Stomach (tissue), 9 donors: ENCODE results near the gene BPIFB1. TPM values are rescaled to one million over a fixed set of nuclear protein-coding genes. Genes with fewer than 3 reads are reported as not detected.
A peak's percentile ranks its signal among the peaks of the same experiment; 100 is the strongest.

ENCODE experiments used
- DNase-seq, 2 donors: peaks; one replicate each; pipeline versions ENCODE4 v3.0.0 to v3.0.0-alpha.2; 2013 to 2019
- H3K27ac ChIP-seq, 5 donors: fragments of 200-600 bp in 4 of 5; sonication (generic) in 4 of 5; one replicate each; pipeline ENCODE4 v1.5.1; 2013 to 2019; ENCODE audit warnings: mild to moderate bottlenecking in 1 of 5, moderate library complexity in 1 of 5
- H3K27me3 ChIP-seq, 3 donors: fragments of 200-600 bp; sonication (generic); one replicate each; pipeline ENCODE4 v1.5.1; 2017 to 2019; ENCODE audit warnings: mixed run types in 1 of 3
- H3K36me3 ChIP-seq, 4 donors: fragments of 200-600 bp; sonication (generic); 1 replicate in 3 of 4; 2 replicates in 1 of 4; pipeline ENCODE4 v1.5.1; 2016 to 2019
- H3K4me1 ChIP-seq, 4 donors: fragments of 200-600 bp; sonication (generic); one replicate each; pipeline ENCODE4 v1.5.1; 2016 to 2019
- H3K4me3 ChIP-seq, 4 donors: fragments of 200-600 bp; sonication (generic) in 3 of 4; one replicate each; pipeline ENCODE4 v1.5.1; 2016 to 2019; ENCODE audit warnings: mild to moderate bottlenecking in 1 of 4
- H3K9me3 ChIP-seq, 4 donors: fragments of 200-600 bp; sonication (generic); one replicate each; pipeline ENCODE4 v1.5.1; 2016 to 2019
- CTCF ChIP-seq, 7 experiments: fragments of 450-650 bp in 4 of 7; fragments of 200-600 bp in 3 of 7; sonication (generic) in 3 of 7; IDR thresholded peaks; one replicate each; pipeline ENCODE4 v1.5.1; 2016 to 2019; ENCODE audit warnings: antibody characterized with exemption in 7 of 7, control low read depth in 2 of 7, mild to moderate bottlenecking in 1 of 7
- EP300 ChIP-seq: sonication (generic); formaldehyde crosslinking; IDR thresholded peaks from one replicate; pipeline ENCODE4 v1.6.1; 2017; ENCODE audit warnings: antibody characterized with exemption
- POLR2A ChIP-seq, 4 donors: fragments of 450-650 bp; IDR thresholded peaks; one replicate each; pipeline ENCODE4 v1.6.1; 2016; ENCODE audit warnings: antibody characterized with exemption in 4 of 4, control low read depth in 2 of 4, mild to moderate bottlenecking in 1 of 4, moderate library complexity in 1 of 4
- POLR2AphosphoS5 ChIP-seq, 3 donors: sonication (generic); formaldehyde crosslinking; IDR thresholded peaks; one replicate each; pipeline ENCODE4 v1.6.1; 2016; ENCODE audit warnings: antibody characterized with exemption in 3 of 3
- WGBS, 5 donors: extraction: QIAGEN DNeasy Blood & Tissue Kit in 3 of 5; methylation state at CpG; one replicate each; pipeline versions ENCODE4 v1.1.5 to v1.1.7; 2013 to 2018; 5-methylcytosine and 5-hydroxymethylcytosine counted together
- intact Hi-C: fragments of 100-400 bp; cut with DNase I; formaldehyde crosslinking; loops from one replicate; pipeline ENCODE4 v1.15.1; 2023; ENCODE audit warnings: low total_unique reads
- polyA plus RNA-seq, 3 donors: library from polyadenylated mRNA; stranded (reverse); fragments of 200-250 nt; gene quantifications; one replicate each; pipeline ENCODE4 v1.2.3, GENCODE V29; 2013
- total RNA-seq, 5 donors: library from RNA; depleted of rRNA; stranded (reverse); fragments of >200 nt; gene quantifications; one replicate each; pipeline versions ENCODE4 v1.1.0 to v1.2.3, GENCODE V29; 2014 to 2016
- donor health status: healthy with polysubstance abuse.
- donor health status: Bipolar disorder and iron deficiency.
- donor health status: healthy.

Gene BPIFB1
- total and polyA plus RNA-seq, 8 donors, result 2.3 to 169 (median 37.9) TPM; not detected in 1

GRCh38 chr20:33287884-33288283 lies 4.9 kb downstream of the BPIFB1 start:
- no peak overlapping the region for H3K4me3 ChIP-seq
- H3K27me3 ChIP-seq, result peaks cover 0 to 44% (median 0%) of the 10 kb centered on the region in 3 donors
- intact Hi-C loops, result no loop called here
- peaks cover 0 to 4% (median 0%) of the 10 kb centered on the region in 4 donors for H3K36me3 ChIP-seq
- H3K27ac ChIP-seq, result no peak overlapping the region
- DNase-seq, result no peak
- TF ChIP-seq POLR2AphosphoS5 (IDR thresholded peaks at IDR 0.05) (no peak), CTCF (IDR thresholded peaks at IDR 0.05) (no peak), EP300 (no peak), POLR2A (IDR thresholded peaks at IDR 0.05) (no peak)
- peaks cover 0 to 5% (median 0%) of the 10 kb centered on the region in 4 donors for H3K4me1 ChIP-seq
- peaks cover 0 to 3% (median 0%) of the 10 kb centered on the region in 4 donors for H3K9me3 ChIP-seq

- WGBS, 5 donors, result 93 to 96% (median 95%) methylated on average over 13 of the region's 13 CpGs
- DNase-seq, result no peak
- H3K9me3 ChIP-seq, result peaks cover 0 to 3% (median 0%) of the 10 kb centered on the region in 4 donors
- H3K4me1 ChIP-seq, result no peaks in the 10 kb centered on the region
- H3K27ac ChIP-seq, result no peak overlapping the region
- peaks cover 0 to 31% (median 0%) of the 10 kb centered on the region in 3 donors for H3K27me3 ChIP-seq
- H3K36me3 ChIP-seq, result peaks cover 0 to 4% (median 0%) of the 10 kb centered on the region in 4 donors
- intact Hi-C loops, result no loop called here
- no peak overlapping the region for H3K4me3 ChIP-seq
- TF ChIP-seq CTCF (IDR thresholded peaks at IDR 0.05) (no peak), EP300 (no peak), POLR2AphosphoS5 (IDR thresholded peaks at IDR 0.05) (no peak), POLR2A (IDR thresholded peaks at IDR 0.05) (no peak)
These were observed 7.8 kb downstream of the BPIFB1 start for GRCh38 chr20:33290852-33291251.

GRCh38 chr20:33291416-33291815 lies 8.4 kb downstream of the BPIFB1 start:
- Histone ChIP-seq H3K9me3 (peaks cover 0 to 3% (median 0%) of the 10 kb centered on the region in 4 donors), H3K4me1 (no peaks in the 10 kb centered on the region), H3K36me3 (peaks cover 0 to 4% (median 0%) of the 10 kb centered on the region in 4 donors), H3K27ac (no peak overlapping the region), H3K27me3 (peaks cover 0 to 31% (median 0%) of the 10 kb centered on the region in 3 donors), H3K4me3 (no peak overlapping the region)
- TF ChIP-seq CTCF (IDR thresholded peaks at IDR 0.05), result no peak
- no peak for TF ChIP-seq POLR2AphosphoS5 (IDR thresholded peaks at IDR 0.05)
- TF ChIP-seq EP300, result no peak
- TF ChIP-seq POLR2A (IDR thresholded peaks at IDR 0.05), result no peak
- intact Hi-C loops, result no loop called here
- DNase-seq, result no peak
- 82 to 89% (median 88%) methylated on average over 8 of the region's 8 CpGs for WGBS, 5 donors

GRCh38 chr20:33291830-33292355 lies 8.9 kb downstream of the BPIFB1 start:
- peaks cover 0 to 4% (median 0%) of the 10 kb centered on the region in 4 donors for H3K36me3 ChIP-seq
- no peaks in the 10 kb centered on the region for H3K4me1 ChIP-seq
- peak; percentile 69 to 70 for DNase-seq
- no peak overlapping the region for H3K4me3 ChIP-seq
- WGBS, 5 donors, result 28 to 37% (median 32%) methylated on average over 7 of the region's 7 CpGs
- intact Hi-C loops, result no loop called here
- TF ChIP-seq CTCF (IDR thresholded peaks at IDR 0.05), result peak in 5 of 7 experiments; percentile 36 to 92 (median 80)
- no peak for TF ChIP-seq POLR2AphosphoS5 (IDR thresholded peaks at IDR 0.05)
- no peak for TF ChIP-seq EP300
- no peak for TF ChIP-seq POLR2A (IDR thresholded peaks at IDR 0.05)
- peaks cover 0 to 3% (median 0%) of the 10 kb centered on the region in 4 donors for H3K9me3 ChIP-seq
- H3K27ac ChIP-seq, result no peak overlapping the region
- H3K27me3 ChIP-seq, result peaks cover 0 to 31% (median 0%) of the 10 kb centered on the region in 3 donors
